DMS53 (cell line): ENCODE measurements around the gene EPB41L5.
"Not testable (repeated sequence)": the region's sequence is repeated elsewhere in the genome, so short reads cannot be mapped to it uniquely, and the experiment has no call there.

Experiments used
- DNase-seq: peaks from one replicate; lab custom pipeline; 2025; lab: John Stamatoyannopoulos, UW

The EPB41L5 gene

GRCh38 chr2:120100627-120101026, 87.8 kb downstream of the EPB41L5 start:
- DNase-seq, result no peak

GRCh38 chr2:120103723-120104467, 91.0 kb downstream of the EPB41L5 start:
- DNase-seq, result peak; percentile 16

- DNase-seq, result no peak
These were observed 91.9 kb downstream of the EPB41L5 start for GRCh38 chr2:120104772-120105171.

- DNase-seq, result no peak
These were observed 92.5 kb downstream of the EPB41L5 start for GRCh38 chr2:120105360-120105759.

GRCh38 chr2:120108049-120108448, 95.2 kb downstream of the EPB41L5 start:
- peak; percentile 75 for DNase-seq

GRCh38 chr2:120108749-120109148, 95.9 kb downstream of the EPB41L5 start:
- no peak for DNase-seq

GRCh38 chr2:120109186-120110061, 96.5 kb downstream of the EPB41L5 start:
- peak; percentile 61 for DNase-seq

GRCh38 chr2:120110062-120110362, 97.1 kb downstream of the EPB41L5 start:
- DNase-seq, result no peak

- DNase-seq, result no peak
These were observed 97.6 kb downstream of the EPB41L5 start for GRCh38 chr2:120110507-120110906.

GRCh38 chr2:120111193-120111592, 98.3 kb downstream of the EPB41L5 start:
- no peak for DNase-seq

- no peak for DNase-seq
These were observed 105.1 kb downstream of the EPB41L5 start for GRCh38 chr2:120118018-120118417.

GRCh38 chr2:120118471-120118870, 105.6 kb downstream of the EPB41L5 start:
- DNase-seq, result no peak

GRCh38 chr2:120121337-120121736, 108.5 kb downstream of the EPB41L5 start:
- not testable (repeated sequence) for DNase-seq

GRCh38 chr2:120123090-120123489, 110.2 kb downstream of the EPB41L5 start:
- DNase-seq, result no peak

GRCh38 chr2:120125195-120125594, 112.3 kb downstream of the EPB41L5 start:
- no peak for DNase-seq

GRCh38 chr2:120128216-120128615, 115.3 kb downstream of the EPB41L5 start:
- no peak for DNase-seq

GRCh38 chr2:120132190-120132589, 119.3 kb downstream of the EPB41L5 start:
- DNase-seq, result no peak

- DNase-seq, result no peak
These were observed 119.8 kb downstream of the EPB41L5 start for GRCh38 chr2:120132691-120133090.

- no peak for DNase-seq
These were observed 120.8 kb downstream of the EPB41L5 start for GRCh38 chr2:120133572-120134244.

GRCh38 chr2:120134263-120134662, 121.4 kb downstream of the EPB41L5 start:
- DNase-seq, result peak; percentile 6

GRCh38 chr2:120135013-120135412, 122.1 kb downstream of the EPB41L5 start:
- DNase-seq, result not testable (repeated sequence)

- no peak for DNase-seq
These were observed 128.0 kb downstream of the EPB41L5 start for GRCh38 chr2:120140866-120141265.
